NCI-H345 (cell line): ENCODE results near the gene APBA2.
"Not testable (repeated sequence)": the region's sequence is repeated elsewhere in the genome, so short reads cannot be mapped to it uniquely, and the experiment has no call there.

Source experiments
- DNase-seq: peaks from one replicate; lab custom pipeline; 2025; lab: John Stamatoyannopoulos, UW

APBA2 gene

DNA sequence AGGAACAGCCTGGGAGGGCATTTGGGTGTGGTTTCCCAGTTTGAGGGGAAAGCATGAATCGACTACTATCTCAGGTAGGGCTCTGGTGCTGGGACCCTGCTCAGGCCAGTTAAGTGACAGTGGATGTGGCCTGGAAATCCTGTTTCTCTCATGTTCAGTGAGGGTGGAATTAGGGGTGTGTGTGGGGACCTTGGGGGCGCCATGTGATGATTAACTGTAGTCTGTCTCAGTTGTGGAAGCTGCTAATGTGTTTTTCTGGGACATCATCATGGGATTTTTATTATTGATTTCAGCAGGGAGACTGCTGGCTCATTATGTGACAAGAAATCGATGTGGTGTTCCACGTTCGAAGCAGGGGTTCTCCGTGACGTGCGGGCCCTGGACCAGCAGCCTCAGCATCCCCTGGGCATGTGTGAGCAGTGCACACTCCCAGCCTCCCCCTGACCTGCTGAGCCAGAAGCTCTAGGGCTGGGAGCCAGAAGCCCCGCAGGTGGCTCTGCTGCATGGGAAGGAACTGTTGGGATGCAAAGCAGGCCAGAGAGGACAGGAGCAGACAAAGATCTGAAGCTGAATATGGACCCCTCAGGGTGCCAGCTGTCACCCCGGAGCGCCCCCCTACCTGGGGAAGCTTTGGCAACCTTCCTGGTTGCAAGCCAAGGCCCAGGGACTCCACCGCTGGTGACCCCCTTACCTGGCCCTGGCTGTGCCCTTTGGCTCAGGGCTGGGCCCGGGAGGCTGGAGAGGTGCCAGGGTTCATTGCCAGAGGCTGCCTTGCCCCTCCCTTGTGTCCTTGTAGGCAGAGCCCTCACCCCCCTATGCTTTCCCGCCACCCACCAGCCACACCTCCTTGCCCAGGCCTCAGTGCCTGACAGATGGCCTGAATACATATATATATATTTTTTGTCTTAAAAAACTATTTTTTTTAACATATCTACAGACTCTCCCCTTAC is 149.8 kb downstream of the APBA2 start:
- DNase-seq, result peak; percentile 66

DNA sequence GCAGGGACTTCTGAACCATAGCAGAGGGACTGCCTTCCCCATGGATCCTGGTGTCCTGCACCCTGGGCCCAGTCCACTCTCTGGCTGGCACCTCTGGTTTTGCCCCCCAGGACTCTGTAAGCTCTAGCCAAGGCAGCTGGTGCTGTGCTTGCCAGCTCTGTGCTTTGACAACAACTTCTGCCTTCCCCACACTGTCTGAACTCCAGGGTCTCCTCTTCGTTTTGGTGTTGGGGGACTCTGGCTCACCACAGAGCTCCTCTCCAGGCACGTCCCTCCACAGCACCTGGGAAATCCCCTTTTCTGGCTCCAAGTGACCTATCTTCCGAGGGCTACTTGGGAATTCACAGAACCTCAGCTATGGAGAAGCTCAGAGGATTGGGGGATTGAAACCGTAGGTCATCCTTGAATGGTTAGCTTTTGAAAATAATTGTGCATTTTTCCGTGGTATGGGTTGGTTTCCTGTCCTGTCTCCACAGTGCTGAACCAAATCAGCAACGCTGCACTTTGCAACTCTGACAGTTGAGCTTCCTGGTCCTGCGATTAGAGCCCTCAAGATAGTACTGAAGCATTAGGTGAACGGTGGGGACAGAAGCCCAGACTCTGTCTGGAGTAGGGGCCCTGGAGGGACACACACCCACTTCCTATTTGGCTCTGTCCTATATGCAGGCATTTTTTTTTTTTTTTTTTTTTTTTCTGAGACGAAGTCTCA is 152.4 kb downstream of the APBA2 start:
- DNase-seq, result no peak

DNA sequence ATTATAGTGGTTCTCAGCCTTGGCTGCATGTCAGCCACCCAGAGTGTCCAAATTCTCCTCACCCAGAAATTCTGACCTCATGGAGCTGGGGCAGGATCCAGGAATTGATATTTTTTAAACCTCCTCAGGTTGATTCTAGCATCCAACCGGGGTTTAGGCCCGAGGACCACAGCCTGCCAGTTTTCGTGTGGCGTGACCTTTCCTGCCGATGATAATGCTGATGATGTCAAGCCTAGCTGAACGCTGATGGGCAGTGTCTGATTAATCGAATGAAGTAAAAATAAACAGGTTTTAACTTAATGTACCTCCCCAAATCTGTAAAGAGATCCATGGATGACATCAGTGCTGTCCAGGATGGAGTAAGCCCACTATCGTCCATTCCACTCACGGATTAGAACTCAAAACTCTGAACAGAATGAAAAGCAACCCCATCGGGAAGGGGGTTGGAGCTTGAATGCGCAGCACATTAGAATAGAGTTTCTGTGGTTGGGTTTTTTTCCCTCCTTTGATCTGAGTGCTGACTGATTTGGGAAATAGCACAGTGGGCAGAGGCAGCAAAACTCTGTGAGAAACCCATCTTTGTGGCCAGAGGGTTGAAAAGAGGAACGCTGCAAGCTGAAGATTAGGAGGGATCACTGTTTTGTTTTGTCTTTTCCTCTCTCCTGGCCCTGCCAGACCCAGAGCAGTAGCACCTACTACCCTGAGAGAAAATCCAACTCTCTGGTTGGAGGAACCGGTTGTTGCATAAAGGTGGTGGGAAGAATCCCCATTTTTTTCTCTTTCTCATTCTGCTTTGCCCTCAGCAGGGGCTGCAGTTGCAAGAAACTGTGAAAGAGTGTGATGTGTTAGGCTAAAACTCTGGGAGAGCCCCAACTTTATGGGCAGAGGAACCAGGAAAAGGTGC is 153.9 kb downstream of the APBA2 start:
- DNase-seq, result no peak

DNA sequence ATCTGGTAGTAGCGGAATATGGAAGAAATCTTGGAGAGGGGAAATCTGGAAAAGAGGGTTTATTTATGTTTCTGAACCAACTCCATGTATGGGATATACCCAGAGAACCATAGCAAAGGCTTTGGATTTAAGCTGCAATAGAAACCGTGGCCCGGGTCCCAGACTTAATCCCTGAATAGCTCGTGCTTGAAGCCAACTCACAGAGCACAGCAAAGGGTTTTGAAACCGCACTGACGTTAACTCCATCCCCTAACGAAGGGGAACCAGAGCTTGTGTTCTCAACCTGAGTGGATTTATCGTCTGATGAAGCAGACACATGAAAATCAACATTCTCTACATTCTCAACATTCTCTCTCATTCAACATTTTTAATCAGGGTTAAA is 154.6 kb downstream of the APBA2 start:
- no peak for DNase-seq

DNA sequence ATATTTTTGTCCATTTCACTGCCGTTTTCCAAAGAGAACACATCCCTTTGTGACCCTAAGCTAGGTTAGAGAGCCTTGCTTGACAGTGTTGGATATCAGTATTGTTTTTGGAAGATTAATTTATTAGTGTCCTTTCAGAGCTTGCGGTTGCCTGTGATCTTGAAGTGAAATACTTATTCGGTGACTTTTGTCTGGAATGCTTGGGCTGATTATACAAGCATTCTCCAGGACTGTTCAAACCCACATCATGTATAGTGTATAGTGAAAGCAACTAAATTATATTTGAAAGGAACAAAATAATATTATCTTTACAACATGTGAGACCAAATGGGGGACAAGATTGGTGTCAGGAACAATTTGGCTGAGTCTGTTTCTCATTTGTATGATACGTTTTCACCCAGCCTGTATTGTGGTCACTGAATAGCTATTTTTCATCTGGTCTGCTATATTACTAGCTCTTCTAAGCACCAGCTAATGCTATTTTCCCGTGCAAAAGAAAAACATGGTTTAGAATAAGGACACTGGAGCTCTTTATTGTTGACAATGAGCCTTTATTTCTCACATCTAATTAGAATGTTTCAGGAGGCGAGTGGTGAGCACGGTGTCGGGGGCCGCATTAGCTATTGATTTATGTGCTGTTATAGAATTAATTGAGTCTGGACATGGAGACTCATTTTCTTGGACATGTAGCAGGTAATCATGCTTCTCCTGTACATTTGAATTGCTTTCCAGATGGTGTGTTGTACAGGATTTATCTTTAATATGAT is 158.1 kb downstream of the APBA2 start:
- DNase-seq, result no peak

DNA sequence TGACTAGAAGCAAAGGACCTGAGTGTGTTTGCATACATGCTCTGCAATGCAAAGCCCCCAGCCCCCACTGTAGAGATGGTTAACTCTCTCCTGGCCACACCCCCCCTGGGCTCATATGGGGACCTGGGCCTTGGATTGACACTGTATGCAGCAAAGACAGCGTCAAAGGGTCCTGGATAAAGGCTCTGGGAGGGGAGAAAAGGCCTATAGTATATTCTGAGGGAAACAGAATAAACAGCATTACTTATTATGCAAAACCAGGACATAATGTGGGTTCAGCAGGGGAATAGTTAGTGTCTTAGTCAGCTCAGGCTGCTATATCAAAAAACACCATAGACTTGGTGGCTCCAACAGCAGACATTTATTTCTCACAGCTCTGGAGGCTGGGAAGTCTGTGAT is 158.7 kb downstream of the APBA2 start:
- DNase-seq, result no peak

DNA sequence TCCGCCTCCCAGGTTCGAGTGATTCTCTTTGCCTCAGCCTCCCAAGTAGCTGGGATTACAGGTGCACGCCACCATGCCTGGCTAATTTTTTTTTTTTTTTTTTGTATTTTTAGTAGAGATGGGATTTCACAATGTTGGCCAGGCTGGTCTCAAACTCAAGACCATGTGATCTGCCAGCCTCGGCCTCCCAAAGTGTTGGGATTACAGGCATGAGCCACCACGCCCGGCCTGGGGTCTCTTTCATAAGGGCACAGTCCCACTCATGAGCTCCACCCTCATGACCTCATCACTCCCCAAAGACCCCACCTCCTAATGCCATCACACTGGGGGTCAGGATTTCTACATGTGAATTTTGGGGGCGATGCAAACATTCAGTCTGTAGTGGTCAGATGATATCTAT is 159.4 kb downstream of the APBA2 start:
- DNase-seq, result not testable (repeated sequence)

DNA sequence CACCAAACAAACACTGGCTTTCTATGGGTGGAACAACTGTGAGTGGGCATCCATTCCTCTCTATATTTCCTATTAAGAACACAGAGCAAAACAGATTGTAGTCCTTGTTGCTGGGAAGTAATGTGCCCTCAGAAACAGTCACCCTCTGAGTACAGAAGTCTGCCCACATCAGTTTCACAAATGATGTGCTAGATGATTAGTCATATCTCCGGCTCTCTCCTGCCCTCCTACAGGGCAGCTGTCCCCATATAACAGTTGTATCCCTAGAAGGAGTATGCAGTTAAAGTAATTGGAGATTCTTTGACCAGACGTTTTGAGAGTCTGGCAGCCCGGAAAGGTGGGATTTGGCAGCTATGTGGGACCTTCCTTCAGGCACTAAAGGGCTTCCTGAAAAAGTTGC is 159.9 kb downstream of the APBA2 start:
- no peak for DNase-seq

DNA sequence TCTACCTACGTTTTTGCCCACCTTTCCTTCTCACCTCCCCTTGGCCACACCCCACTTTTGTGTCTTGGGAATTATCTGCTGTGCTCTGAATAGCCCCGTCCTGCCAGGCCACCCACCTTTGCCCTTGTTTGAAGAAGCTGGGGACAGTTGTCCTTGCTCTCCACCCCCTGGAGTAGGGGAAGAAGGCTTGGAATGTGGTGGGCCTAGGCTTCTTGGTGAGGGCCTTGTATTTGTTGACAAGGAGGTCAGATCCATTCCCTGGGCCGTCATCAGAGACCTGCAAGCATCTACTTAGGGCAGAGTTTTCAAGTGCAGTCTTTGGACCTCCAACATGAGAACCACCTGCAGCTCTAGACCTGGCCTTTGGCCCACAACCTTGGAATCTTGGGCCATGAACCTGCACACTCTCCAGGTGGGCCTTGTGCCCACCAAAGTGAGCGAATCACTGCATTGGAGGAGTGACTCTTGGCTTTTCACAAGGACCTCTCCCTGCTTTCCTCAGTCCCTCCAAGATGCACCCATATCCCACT is 160.6 kb downstream of the APBA2 start:
- DNase-seq, result no peak

DNA sequence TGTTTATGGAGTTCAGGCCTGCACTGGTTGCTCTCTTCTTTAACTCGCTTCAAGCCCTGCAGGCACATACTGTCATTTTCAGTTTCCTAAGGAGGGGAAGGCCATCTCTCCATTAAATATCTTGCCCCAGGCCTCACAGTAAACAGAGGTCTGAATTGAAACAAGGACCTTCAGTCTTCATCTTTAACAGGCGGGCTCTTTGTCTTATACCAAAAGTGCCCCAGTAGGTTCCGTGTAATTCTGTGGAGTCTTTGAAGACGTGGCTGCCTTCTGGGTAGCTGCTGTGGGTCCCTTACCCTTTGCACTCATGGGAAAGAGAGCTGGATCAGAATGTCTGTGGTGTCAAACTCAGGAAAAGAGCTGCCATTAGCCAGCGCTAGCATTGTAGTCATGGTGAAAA is 161.2 kb downstream of the APBA2 start:
- DNase-seq, result no peak

DNA sequence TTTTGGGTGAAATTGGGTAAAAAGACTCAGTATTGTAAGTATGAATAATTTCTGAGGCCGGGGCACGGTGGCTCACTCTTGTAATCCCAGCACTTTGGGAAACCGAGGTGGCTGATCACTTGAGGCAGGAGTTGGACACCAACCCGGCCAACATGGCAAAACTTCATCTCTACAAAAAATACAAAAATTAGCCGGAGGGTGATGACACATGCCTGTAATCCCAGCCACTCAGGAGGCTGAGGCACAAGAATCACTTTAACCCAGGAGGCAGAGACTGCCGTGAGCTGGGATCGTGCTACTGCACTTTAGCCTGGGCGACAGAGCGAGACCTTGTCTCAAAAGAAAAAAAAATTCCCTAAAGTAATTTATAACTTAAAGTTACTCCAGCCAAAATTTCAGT is 162.2 kb downstream of the APBA2 start:
- DNase-seq, result no peak

DNA sequence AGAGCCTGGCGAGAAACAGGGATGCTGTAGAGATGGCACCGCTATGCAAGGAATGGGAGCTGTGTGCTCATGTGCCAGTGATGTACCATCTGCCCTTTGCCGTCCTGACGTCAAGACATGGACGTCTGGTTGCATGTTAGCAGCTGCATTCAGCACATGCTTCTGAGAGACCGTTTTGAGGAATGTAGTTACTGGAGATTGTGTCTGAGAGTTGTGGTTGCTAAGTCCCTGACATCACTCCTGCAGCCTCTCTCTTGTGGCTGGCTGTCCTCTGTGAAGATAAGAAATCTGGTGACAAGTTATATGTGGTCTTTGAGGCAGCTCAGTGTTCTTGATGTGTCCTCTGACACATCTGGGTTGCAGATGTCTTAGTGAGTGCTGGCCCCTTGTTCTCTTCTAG is 165.1 kb downstream of the APBA2 start:
- DNase-seq, result no peak

DNA sequence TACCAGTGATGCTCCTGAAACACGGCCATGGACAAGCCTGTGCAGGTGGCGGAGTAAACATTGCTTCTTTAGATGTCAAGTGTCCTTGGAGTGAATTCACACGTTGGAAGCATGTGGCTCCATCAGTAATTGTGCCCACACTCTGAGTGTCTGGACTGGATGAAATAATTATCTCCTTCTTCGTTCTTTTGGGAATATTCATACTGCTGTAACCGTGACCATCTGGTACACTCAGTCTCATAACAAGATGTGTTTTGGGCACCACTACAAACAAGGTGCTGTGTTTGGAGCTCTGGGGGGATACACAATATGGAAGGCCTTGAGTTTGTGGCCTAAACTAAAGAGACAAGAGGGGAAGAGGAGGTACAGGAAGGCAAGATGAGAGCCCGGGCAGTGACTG is 165.6 kb downstream of the APBA2 start:
- DNase-seq, result no peak

DNA sequence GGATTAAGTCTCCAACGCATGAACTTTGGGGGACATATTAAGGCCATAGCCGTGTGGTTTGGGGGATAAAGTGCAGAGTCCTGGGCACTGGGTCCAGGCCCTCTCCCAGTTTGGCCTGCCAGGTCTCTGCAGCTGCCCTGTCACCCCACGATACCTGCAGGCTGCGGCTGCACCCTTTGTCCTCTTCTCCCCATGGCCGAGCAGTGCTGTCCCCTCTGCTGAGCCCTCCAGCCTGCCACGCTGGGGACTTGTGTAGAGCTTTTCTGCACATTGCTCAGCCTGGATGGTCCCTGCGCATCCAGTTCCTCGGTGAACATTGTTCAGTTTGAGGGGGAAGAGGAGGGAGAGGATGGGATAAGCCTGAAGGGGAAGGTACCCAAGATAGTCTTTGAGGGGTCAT is 167.2 kb downstream of the APBA2 start:
- DNase-seq, result no peak

DNA sequence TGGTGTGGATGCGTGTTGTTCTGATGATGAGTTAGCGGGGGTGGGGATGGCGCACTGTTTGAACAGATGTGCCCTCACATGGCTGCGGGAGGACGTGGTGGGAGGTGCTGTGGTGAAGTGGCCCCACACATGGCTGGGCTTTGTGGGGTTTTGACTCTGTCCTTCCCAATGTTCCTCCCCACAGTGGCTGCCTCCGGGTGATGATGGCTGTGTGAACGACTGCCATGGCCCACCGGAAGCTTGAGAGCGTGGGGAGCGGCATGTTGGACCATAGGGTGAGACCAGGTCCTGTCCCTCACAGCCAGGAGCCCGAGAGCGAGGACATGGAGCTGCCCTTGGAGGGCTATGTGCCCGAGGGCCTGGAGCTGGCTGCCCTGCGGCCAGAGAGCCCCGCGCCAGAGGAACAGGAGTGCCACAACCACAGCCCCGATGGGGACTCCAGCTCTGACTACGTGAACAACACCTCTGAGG is 167.9 kb downstream of the APBA2 start:
- no peak for DNase-seq

DNA sequence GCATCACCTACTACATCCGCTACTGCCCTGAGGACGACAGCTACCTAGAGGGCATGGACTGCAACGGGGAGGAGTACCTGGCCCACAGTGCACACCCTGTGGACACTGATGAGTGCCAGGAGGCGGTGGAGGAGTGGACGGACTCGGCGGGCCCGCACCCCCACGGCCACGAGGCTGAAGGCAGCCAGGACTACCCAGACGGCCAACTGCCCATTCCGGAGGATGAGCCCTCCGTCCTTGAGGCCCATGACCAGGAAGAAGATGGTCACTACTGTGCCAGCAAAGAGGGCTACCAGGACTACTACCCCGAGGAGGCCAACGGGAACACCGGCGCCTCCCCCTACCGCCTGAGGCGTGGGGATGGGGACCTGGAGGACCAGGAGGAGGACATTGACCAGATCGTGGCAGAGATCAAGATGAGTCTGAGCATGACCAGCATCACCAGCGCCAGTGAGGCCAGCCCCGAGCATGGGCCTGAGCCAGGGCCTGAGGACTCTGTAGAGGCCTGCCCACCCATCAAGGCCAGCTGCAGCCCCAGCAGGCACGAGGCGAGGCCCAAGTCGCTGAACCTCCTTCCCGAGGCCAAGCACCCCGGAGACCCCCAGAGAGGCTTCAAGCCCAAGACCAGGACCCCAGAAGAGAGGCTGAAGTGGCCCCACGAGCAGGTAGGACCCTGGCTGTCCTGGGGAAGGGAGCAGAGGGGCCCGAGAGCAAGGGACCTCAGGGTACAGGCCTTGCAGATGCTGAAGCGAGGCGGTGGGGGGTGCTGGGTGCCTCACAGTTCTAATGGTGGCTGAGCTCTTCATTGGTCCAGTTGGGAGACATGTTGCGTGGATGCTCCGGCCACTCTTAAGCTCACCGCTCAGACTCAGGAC is 168.6 kb downstream of the APBA2 start:
- DNase-seq, result no peak

DNA sequence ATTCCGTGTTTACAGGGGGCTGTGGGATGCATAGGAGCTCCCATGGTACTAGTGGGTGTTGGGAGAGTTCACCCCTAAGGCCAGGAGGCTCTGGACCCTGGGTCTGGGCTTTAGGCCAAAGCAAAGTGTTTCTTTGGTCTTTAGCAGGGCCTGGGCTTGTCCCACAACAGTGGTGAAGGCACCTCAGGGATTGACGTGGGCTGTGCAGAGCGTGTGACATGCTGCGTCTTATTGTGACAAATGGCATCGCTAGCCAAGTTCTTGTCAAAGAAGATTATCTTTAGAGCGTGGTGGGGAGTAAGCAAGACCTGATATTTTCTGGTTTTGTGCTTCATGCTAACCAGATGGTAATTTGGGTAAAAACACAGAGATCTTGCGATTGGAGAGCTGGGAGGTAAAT is 170.1 kb downstream of the APBA2 start:
- no peak for DNase-seq

DNA sequence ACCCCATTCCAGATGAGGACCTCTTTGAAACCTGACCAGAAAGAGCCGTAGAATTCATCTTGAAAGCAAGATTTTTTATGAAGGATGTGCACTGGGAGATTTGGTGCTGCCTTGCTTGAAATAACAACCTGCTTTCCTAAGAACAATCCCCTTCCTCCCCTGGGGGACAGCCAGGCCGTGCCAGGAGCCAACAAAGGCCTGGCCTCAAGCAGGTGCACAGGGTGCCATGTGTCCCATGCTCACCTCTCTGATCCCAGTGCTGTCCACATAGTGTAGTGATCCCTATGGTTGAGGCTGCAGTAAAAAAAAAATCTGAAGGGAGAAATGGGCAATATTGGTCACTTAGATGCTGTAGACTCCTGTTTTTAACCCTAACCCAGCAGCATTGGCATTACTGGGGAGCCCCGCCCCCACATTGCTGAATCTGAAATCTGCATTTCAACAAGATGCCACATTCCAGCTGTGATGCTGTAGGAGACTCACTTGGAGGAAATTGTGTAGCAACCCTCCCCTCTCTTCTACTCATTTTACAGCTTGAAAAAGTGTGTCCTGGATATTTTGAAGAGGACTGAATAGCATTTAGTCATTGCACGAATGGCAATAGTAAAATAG is 171.2 kb downstream of the APBA2 start:
- DNase-seq, result no peak

DNA sequence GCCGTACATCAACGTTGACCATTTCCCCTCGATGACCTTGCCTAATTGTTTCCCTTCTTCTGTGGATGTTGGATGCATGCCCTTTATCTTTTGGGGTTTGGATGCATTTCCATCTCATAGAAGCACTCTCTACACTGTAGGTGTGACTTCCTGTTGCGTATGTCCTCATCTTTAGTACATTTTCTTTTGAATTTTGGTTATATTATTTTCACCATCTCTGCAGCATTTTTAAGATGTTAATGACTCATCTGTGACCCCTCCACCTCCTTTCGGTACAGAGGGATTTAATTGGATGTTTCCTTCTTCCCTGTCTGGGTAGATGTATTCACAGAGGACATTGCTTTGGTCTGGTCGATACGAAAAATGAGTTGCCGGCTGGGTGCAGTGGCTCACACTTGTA is 172.1 kb downstream of the APBA2 start:
- DNase-seq, result no peak
